OCI-LY7 (cell line): ENCODE measurements around the gene C10orf88. TPM values are rescaled to one million over a fixed set of nuclear protein-coding genes. Genes with fewer than 3 reads are reported as not detected.

ENCODE experiments used
- BruUV-seq: library from RNA; stranded (reverse); fragments of 400-500 nt; replicated peaks from 2 replicates; lab custom pipeline; 2021; lab: Mats Ljungman, UMichigan
- CTCF ChIA-PET: fragments of 300-600 bp; sonication (Branson Sonifier 250); formaldehyde crosslinking; loops from one replicate; lab custom pipeline; 2022; ENCODE audit warnings: antibody characterized with exemption; ENCODE audit not compliant: unreplicated experiment; lab: Charles Lee
- POLR2A ChIA-PET: fragments of 300-600 bp; sonication (Branson Sonifier 250); formaldehyde crosslinking; loops from one replicate; lab custom pipeline; 2022; ENCODE audit warnings: antibody characterized with exemption; lab: Charles Lee
- DNase-seq: peaks from one replicate; pipeline ENCODE4 v3.0.0-alpha.2; 2015; ENCODE audit warnings: low spot score
- H2AFZ ChIP-seq: fragments of 200-600 bp; sonication (generic), shearing (Covaris generic); 2 replicates; pipeline ENCODE4 v1.6.1; 2014; ENCODE audit warnings: mild to moderate bottlenecking, antibody characterized with exemption, low read length, moderate library complexity
- H3K27ac ChIP-seq: fragments of 200-600 bp; sonication (generic); 2 replicates; pipeline ENCODE4 v1.5.1; 2014; ENCODE audit warnings: mixed run types, low read depth, mild to moderate bottlenecking, moderate library complexity, low read length, inconsistent platforms; ENCODE audit not compliant: poor library complexity, severe bottlenecking
- H3K36me3 ChIP-seq: fragments of 200-600 bp; sonication (generic); 2 replicates; pipeline ENCODE4 v1.6.1; 2014; ENCODE audit warnings: mild to moderate bottlenecking, antibody characterized with exemption, low read length, moderate library complexity, mixed read lengths; ENCODE audit not compliant: insufficient read depth
- H3K4me1 ChIP-seq: fragments of 200-600 bp; sonication (generic); 2 replicates; pipeline ENCODE4 v1.5.1; 2014; ENCODE audit warnings: mild to moderate bottlenecking, low read length; ENCODE audit not compliant: insufficient read depth, poor library complexity, severe bottlenecking
- H3K4me2 ChIP-seq: fragments of 200-600 bp; sonication (generic); 2 replicates; pipeline ENCODE4 v1.6.1; 2014; ENCODE audit warnings: mild to moderate bottlenecking, low read length
- H3K4me3 ChIP-seq: fragments of 200-600 bp; sonication (generic); 2 replicates; pipeline ENCODE4 v1.5.1; 2014; ENCODE audit warnings: mild to moderate bottlenecking, low read depth, low read length; ENCODE audit not compliant: poor library complexity, severe bottlenecking
- H3K79me2 ChIP-seq: fragments of 200-600 bp; sonication (generic); 2 replicates; pipeline ENCODE4 v1.6.1; 2016; ENCODE audit warnings: low read depth, mild to moderate bottlenecking, low read length, moderate library complexity, mixed read lengths; ENCODE audit not compliant: insufficient read depth
- H3K9me2 ChIP-seq: fragments of 200-600 bp; sonication (generic); 2 replicates; pipeline ENCODE4 v1.6.1; 2016; ENCODE audit warnings: mild to moderate bottlenecking, low read length, mixed read lengths; ENCODE audit not compliant: insufficient read depth
- H3K9me3 ChIP-seq: fragments of 200-600 bp; sonication (generic); 2 replicates; pipeline ENCODE4 v1.6.1; 2014; ENCODE audit warnings: mild to moderate bottlenecking, mixed run types, low read length, mixed read lengths
- H4K20me1 ChIP-seq: fragments of 200-600 bp; sonication (generic); 2 replicates; pipeline ENCODE4 v1.6.1; 2014; ENCODE audit warnings: mild to moderate bottlenecking, antibody characterized with exemption, low read length, moderate library complexity, mixed read lengths; ENCODE audit not compliant: insufficient read depth
- EZH2phosphoT487 ChIP-seq: fragments of 200-600 bp; sonication (generic); IDR thresholded peaks from 2 replicates; pipeline ENCODE4 v1.6.1; 2018; ENCODE audit warnings: low read depth, borderline replicate concordance, mild to moderate bottlenecking, mixed run types, antibody characterized with exemption, low read length, moderate library complexity, mixed read lengths
- intact Hi-C: fragments of 100-400 bp; cut with micrococcal nuclease; formaldehyde crosslinking; loops from one replicate; pipeline ENCODE4 v1.10.0; 2022; ENCODE audit not compliant: unreplicated experiment
- total RNA-seq, 2 experiments: library from RNA; depleted of rRNA in 1 of 2; stranded (reverse); fragments of >200 nt in 1 of 2; shearing (Covaris generic) in 1 of 2; gene quantifications; 2 replicates each; pipeline ENCODE4 v1.2.3, GENCODE V29; 2014 to 2022
- TF ChIP-seq, protein P1 (sequence below): fragments of 200-600 bp; sonication (generic); conservative IDR thresholded peaks from 2 replicates; pipeline ENCODE4 v1.5.1; 2014; ENCODE audit warnings: mild to moderate bottlenecking, antibody characterized with exemption, low read length, moderate library complexity, mixed read lengths

The C10orf88 gene
- total RNA-seq, 2 experiments from 2014 or later: 5.5 to 11.9 TPM

DNA sequence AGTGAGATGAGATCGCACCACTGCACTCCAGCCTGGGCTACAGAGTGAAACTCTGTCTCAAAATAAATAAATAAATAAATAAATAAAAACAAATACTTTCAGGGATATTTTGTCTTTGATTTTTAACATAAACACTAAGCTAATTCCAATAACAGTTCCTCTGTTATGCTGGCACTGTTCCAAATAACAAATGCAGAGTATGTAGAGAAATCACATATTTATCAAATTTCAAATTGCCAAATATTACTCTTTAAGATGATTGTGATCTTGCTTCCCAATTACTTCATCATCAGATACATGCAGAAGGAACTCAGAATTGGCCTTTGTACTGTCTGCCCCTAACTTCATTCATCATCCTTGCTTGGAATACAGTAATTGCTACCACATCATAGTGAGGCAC, 23.9 kb downstream of the C10orf88 start:
- TF ChIP-seq EZH2phosphoT487: no peak
- TF ChIP-seq, protein P1, sequence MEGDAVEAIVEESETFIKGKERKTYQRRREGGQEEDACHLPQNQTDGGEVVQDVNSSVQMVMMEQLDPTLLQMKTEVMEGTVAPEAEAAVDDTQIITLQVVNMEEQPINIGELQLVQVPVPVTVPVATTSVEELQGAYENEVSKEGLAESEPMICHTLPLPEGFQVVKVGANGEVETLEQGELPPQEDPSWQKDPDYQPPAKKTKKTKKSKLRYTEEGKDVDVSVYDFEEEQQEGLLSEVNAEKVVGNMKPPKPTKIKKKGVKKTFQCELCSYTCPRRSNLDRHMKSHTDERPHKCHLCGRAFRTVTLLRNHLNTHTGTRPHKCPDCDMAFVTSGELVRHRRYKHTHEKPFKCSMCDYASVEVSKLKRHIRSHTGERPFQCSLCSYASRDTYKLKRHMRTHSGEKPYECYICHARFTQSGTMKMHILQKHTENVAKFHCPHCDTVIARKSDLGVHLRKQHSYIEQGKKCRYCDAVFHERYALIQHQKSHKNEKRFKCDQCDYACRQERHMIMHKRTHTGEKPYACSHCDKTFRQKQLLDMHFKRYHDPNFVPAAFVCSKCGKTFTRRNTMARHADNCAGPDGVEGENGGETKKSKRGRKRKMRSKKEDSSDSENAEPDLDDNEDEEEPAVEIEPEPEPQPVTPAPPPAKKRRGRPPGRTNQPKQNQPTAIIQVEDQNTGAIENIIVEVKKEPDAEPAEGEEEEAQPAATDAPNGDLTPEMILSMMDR: no peak
- ChIA-PET CTCF (no interaction called here), POLR2A (interaction anchor here (0.6 kb wide), 1 partner anchor 611 kb away, joined by 3 read pairs; no protein-coding TSS in a partner anchor)
- Histone ChIP-seq H3K27ac (no peak overlapping the region), H3K4me2 (no peak overlapping the region), H4K20me1 (no peaks in the 10 kb centered on the region), H3K36me3 (no peaks in the 10 kb centered on the region), H3K9me2 (no peaks in the 10 kb centered on the region), H3K79me2 (no peaks in the 10 kb centered on the region), H2AFZ (no peak overlapping the region), H3K4me3 (no peak overlapping the region), H3K4me1 (no peaks in the 10 kb centered on the region), H3K9me3 (no peaks in the 10 kb centered on the region)
- intact Hi-C loops: no loop called here
- BruUV-seq: no TSS peak
- no peak for DNase-seq

DNA sequence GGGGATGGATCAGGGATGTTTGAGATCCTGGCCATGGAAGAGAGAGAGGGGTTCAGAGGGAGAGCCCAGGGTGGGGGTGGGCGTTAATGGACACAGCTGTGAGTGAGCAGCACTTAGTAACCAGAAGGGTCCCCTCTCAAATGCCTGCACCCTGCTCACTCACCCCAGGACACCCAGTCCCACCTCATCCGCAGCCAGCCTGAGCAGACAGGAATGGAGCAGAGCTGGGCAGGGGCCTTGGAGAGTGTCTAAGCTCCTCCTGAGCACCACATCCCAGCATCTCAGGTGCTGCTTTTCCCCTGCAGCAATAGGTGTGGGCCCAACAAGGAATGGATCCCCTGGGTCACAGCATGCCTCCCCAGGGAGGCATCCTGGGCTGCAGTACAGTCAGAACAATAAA, 38.3 kb downstream of the C10orf88 start:
- Histone ChIP-seq H3K4me2 (no peak overlapping the region), H3K27ac (no peak overlapping the region), H3K79me2 (no peaks in the 10 kb centered on the region), H3K36me3 (no peaks in the 10 kb centered on the region), H4K20me1 (no peaks in the 10 kb centered on the region), H3K9me2 (no peaks in the 10 kb centered on the region), H3K9me3 (no peaks in the 10 kb centered on the region), H2AFZ (no peak overlapping the region), H3K4me3 (no peak overlapping the region), H3K4me1 (no peaks in the 10 kb centered on the region)
- POLR2A ChIA-PET: no interaction called here
- BruUV-seq: no TSS peak
- DNase-seq: no peak
- TF ChIP-seq, protein P1: no peak
- CTCF ChIA-PET: no interaction called here
- intact Hi-C loops: no loop called here

DNA sequence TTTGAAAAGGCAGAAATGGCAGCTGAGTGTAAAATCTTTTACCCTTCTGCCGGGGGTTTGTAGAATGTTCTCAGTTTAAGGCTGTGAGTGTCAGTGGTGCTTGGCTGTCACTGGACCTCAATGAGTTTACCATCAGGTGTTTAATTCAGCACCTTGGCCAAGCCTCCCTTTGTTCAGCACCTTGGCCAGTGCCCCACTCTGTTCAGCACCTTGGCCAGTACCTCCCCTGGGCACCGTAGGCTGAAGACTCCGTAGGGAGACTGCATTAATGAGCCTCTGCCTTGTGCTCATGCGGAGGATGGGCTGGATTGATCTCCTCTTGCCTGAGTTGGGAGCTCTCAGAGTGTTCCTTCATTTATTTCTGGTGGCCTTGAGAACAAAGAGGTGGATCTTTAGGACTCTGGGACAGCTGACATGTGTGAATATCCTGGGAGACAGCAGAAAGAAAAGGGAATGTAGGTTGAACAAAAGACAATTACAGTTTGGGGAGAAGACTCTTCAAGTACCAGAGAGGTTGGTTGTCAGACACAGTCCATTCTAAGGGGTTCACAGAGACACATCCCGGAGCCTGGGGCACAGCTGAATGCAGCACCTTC, 42.0 kb downstream of the C10orf88 start:
- POLR2A ChIA-PET: no interaction called here
- H3K79me2 ChIP-seq: no peaks in the 10 kb centered on the region
- no peak overlapping the region for H3K4me3 ChIP-seq
- intact Hi-C loops: no loop called here
- TF ChIP-seq, protein P1: no peak
- TF ChIP-seq EZH2phosphoT487: no peak
- H4K20me1 ChIP-seq: no peaks in the 10 kb centered on the region
- H3K36me3 ChIP-seq: no peaks in the 10 kb centered on the region
- no peaks in the 10 kb centered on the region for H3K9me2 ChIP-seq
- H3K4me1 ChIP-seq: no peaks in the 10 kb centered on the region
- CTCF ChIA-PET: no interaction called here
- DNase-seq: peak; percentile 50
- no peaks in the 10 kb centered on the region for H3K9me3 ChIP-seq
- no peak overlapping the region for H2AFZ ChIP-seq
- no peak overlapping the region for H3K27ac ChIP-seq
- H3K4me2 ChIP-seq: no peak overlapping the region
- BruUV-seq: no TSS peak
